Memory B cell (primary cell): Measurements from ENCODE around the gene ZSWIM6.
"Not testable (repeated sequence)": the region's sequence is repeated elsewhere in the genome, so short reads cannot be mapped to it uniquely, and the experiment has no call there.

Experiments used
- ATAC-seq: fragments of 150-1000 bp; cut with Tn5 transposase; 2 replicates; pipeline ENCODE4 v1.10.0; 2021; ENCODE audit warnings: low read depth, mild to moderate bottlenecking, moderate library complexity
- DNase-seq, 2 donors: peaks; one replicate each; pipeline ENCODE4 v3.0.0; 2022; ENCODE audit warnings: low spot score in 2 of 2
- H3K27ac Mint-ChIP-seq: one replicate; pipeline ENCODE4 v1.8.0; 2022; ENCODE audit warnings: mild to moderate bottlenecking, moderate library complexity, mixed read lengths
- H3K27me3 Mint-ChIP-seq: one replicate; pipeline ENCODE4 v1.8.0; 2022; ENCODE audit warnings: mixed read lengths
- H3K36me3 Mint-ChIP-seq: one replicate; pipeline ENCODE4 v1.8.0; 2022; ENCODE audit warnings: mild to moderate bottlenecking, mixed read lengths
- H3K4me1 Mint-ChIP-seq: one replicate; pipeline ENCODE4 v1.8.0; 2022; ENCODE audit warnings: mixed read lengths
- H3K4me3 Mint-ChIP-seq: one replicate; pipeline ENCODE4 v1.8.0; 2022; ENCODE audit warnings: mild to moderate bottlenecking, moderate library complexity, mixed read lengths
- H3K9me3 Mint-ChIP-seq: one replicate; pipeline ENCODE4 v1.8.0; 2022; ENCODE audit warnings: mixed read lengths

ZSWIM6 gene

DNA sequence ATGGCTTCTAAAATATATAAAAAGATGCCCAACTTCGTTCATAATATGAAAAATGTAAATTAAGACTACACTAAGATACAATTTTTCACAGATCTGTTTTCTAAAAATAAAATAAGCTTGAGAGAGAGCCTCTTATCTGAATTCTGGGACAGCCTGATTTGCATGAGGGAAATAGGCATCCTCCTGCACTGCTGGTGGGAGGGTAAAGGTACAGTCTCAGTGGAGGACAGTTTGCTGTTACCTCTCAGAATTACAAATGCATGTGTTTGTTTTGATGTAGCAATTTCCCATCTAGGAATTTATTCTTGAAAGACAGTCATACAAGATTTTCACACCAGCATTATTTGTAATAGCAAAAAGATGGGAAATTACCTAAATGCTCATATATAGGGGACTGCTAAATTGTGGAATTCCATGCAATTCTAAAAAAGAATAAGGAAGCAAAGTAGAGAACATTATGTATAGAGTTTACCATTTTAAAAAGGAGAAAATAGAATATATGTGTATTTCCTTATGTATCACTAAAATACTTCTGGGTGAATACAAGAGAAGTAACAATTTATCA is 75.7 kb downstream of the ZSWIM6 start:
- H3K4me1 Mint-ChIP-seq: peaks cover 17% of the 10 kb centered on the region
- H3K27ac Mint-ChIP-seq: peak overlapping the region; percentile 89
- no peak for DNase-seq

GRCh38 chr5:61408476-61409168 is 76.6 kb downstream of the ZSWIM6 start:
- peaks cover 17% of the 10 kb centered on the region for H3K4me1 Mint-ChIP-seq
- H3K27me3 Mint-ChIP-seq: no peaks in the 10 kb centered on the region
- H3K9me3 Mint-ChIP-seq: no peaks in the 10 kb centered on the region
- ATAC-seq: peak; percentile 98
- DNase-seq: peak; percentile 89 to 92
- peak overlapping the region; percentile 89 for H3K27ac Mint-ChIP-seq
- H3K36me3 Mint-ChIP-seq: no peaks in the 10 kb centered on the region
- H3K4me3 Mint-ChIP-seq: peak overlapping the region; percentile 85

More for the DNA sequence above, 75.7 kb downstream of the ZSWIM6 start:
- Mint-ChIP-seq H3K27me3 (no peaks in the 10 kb centered on the region), H3K36me3 (no peaks in the 10 kb centered on the region), H3K4me3 (peak overlapping the region; percentile 85), H3K9me3 (no peaks in the 10 kb centered on the region)
- ATAC-seq: no peak

- H3K9me3 Mint-ChIP-seq: no peaks in the 10 kb centered on the region
- ATAC-seq (no peak), DNase-seq (no peak)
- peaks cover 22% of the 10 kb centered on the region for H3K4me1 Mint-ChIP-seq
- no peaks in the 10 kb centered on the region for H3K36me3 Mint-ChIP-seq
- no peak overlapping the region for H3K27ac Mint-ChIP-seq
- no peak overlapping the region for H3K4me3 Mint-ChIP-seq
- H3K27me3 Mint-ChIP-seq: no peaks in the 10 kb centered on the region
These were observed 77.5 kb downstream of the ZSWIM6 start for GRCh38 chr5:61409568-61409967.

DNA sequence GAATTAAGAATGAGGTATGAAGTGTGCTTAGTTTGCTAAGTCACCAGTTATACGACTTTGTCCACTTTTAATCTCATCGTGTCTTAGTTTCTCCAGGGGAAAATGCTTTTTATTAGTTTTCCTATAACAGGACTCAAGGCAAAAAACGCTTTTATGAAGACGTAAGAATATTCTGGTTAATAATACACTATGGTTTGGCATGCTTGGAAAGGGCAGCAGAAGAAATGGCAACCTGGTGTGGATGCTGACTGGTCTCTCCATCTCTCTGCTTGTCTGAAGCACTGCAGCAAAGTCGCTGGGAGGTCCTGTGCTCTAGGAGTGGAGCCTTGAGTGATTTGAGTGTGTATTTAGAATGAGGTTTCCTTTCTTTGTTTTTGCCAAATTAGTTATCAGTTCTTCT is 78.8 kb downstream of the ZSWIM6 start:
- Mint-ChIP-seq H3K27ac (no peak overlapping the region), H3K9me3 (no peaks in the 10 kb centered on the region), H3K27me3 (no peaks in the 10 kb centered on the region), H3K4me1 (peaks cover 25% of the 10 kb centered on the region), H3K4me3 (no peak overlapping the region), H3K36me3 (no peaks in the 10 kb centered on the region)
- DNase-seq (no peak), ATAC-seq (no peak)

DNA sequence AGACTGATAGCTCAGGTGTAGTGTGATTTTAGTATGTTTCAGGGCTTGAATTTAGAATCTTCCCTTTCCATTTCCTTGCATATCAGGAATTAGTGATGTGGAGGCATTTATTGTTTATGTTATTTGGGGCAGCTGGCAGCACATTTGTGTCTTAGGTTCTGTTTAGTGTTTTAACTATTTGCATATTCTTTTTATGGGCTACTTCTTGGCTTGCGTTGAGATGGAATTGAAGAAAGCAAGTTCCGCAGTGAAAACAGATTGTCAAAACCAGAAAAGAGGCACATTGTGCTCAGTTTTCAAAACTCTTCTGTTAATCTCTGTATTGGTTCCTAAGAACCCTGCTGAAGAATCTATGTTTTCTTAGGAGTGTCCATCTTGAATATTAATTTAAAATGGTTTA is 80.3 kb downstream of the ZSWIM6 start:
- Mint-ChIP-seq H3K27me3 (no peaks in the 10 kb centered on the region), H3K36me3 (no peaks in the 10 kb centered on the region), H3K4me1 (peaks cover 34% of the 10 kb centered on the region), H3K4me3 (no peak overlapping the region), H3K9me3 (no peaks in the 10 kb centered on the region), H3K27ac (no peak overlapping the region)
- ATAC-seq: no peak
- no peak for DNase-seq

DNA sequence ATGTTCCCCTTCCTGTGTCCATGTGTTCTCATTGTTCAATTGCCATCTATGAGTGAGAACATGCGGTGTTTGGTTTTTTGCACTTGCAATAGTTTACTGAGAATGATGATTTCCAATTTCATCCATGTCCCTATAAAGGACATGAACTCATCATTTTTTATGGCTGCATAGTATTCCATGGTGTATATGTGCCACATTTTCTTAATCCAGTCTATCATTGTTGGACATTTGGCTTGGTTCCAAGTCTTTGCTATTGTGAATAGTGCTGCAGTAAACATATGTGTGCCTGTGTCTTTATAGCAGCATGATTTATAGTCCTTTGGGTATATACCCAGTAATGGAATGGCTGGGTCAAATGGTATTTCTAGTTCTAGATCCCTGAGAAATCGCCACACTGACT is 81.1 kb downstream of the ZSWIM6 start:
- H3K27me3 Mint-ChIP-seq, DNase-seq, ATAC-seq, H3K4me3 Mint-ChIP-seq, H3K9me3 Mint-ChIP-seq, H3K27ac Mint-ChIP-seq, H3K36me3 Mint-ChIP-seq: not testable (repeated sequence)
- peaks cover 34% of the 10 kb centered on the region for H3K4me1 Mint-ChIP-seq

GRCh38 chr5:61414806-61415205 is 82.7 kb downstream of the ZSWIM6 start:
- Mint-ChIP-seq H3K4me3 (no peak overlapping the region), H3K4me1 (peaks cover 29% of the 10 kb centered on the region), H3K9me3 (no peaks in the 10 kb centered on the region), H3K27me3 (no peaks in the 10 kb centered on the region), H3K27ac (no peak overlapping the region), H3K36me3 (no peaks in the 10 kb centered on the region)
- ATAC-seq (no peak), DNase-seq (no peak)

DNA sequence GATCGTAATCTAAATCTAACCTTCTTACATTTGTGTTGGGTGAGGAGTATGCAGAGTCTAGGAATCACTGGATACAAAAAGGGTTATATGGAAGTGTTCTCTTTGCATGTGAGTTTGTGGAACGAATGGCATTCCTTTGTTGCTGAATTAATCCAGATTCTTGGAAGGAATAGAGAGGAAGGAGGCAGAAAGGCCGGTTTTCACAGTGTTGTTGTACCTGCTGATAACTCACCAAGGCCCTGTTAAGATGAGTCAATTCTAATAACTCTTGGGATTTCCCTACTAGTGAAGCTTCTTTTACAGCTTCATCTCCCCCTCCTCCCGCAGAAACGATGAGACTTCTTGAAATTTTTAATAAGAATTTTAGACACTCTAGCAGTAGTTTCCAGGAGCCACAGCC is 84.0 kb downstream of the ZSWIM6 start:
- H3K4me3 Mint-ChIP-seq: no peak overlapping the region
- no peak for DNase-seq
- H3K9me3 Mint-ChIP-seq: no peaks in the 10 kb centered on the region
- no peak overlapping the region for H3K27ac Mint-ChIP-seq
- peaks cover under 1% of the 10 kb centered on the region for H3K36me3 Mint-ChIP-seq
- H3K4me1 Mint-ChIP-seq: peaks cover 29% of the 10 kb centered on the region
- no peaks in the 10 kb centered on the region for H3K27me3 Mint-ChIP-seq
- no peak for ATAC-seq

DNA sequence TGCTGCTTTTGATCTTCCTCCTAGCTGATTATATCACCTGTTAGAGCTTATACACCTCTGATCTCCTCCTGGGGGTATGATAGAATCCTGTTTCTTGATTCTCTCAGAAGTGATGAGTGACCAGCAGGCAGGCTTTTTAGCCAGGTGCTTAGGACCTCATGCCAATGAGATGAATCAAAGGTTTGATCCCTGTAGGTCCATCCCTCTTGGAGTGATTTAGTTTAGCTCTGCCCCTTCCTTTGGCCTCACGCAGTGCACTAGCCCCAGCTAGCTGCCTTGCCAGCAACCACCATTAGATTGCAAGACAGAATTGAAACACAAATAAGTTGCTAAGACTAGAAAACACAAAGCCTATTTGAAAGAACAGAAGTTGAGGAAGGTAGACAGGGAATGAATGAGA is 84.4 kb downstream of the ZSWIM6 start:
- no peak for ATAC-seq
- peaks cover 2% of the 10 kb centered on the region for H3K9me3 Mint-ChIP-seq

GRCh38 chr5:61417340-61417739 is 85.3 kb downstream of the ZSWIM6 start:
- ATAC-seq (no peak), DNase-seq (no peak)
- peaks cover 5% of the 10 kb centered on the region for H3K9me3 Mint-ChIP-seq
- peaks cover 8% of the 10 kb centered on the region for H3K36me3 Mint-ChIP-seq
- peak overlapping the region; percentile 72 for H3K27ac Mint-ChIP-seq
- no peak overlapping the region for H3K4me3 Mint-ChIP-seq
- no peaks in the 10 kb centered on the region for H3K27me3 Mint-ChIP-seq
- H3K4me1 Mint-ChIP-seq: peaks cover 26% of the 10 kb centered on the region

More for the DNA sequence above, 84.4 kb downstream of the ZSWIM6 start:
- Mint-ChIP-seq H3K4me1 (peaks cover 29% of the 10 kb centered on the region), H3K4me3 (no peak overlapping the region), H3K36me3 (peaks cover 3% of the 10 kb centered on the region), H3K27ac (no peak overlapping the region), H3K27me3 (no peaks in the 10 kb centered on the region)
- no peak for DNase-seq

DNA sequence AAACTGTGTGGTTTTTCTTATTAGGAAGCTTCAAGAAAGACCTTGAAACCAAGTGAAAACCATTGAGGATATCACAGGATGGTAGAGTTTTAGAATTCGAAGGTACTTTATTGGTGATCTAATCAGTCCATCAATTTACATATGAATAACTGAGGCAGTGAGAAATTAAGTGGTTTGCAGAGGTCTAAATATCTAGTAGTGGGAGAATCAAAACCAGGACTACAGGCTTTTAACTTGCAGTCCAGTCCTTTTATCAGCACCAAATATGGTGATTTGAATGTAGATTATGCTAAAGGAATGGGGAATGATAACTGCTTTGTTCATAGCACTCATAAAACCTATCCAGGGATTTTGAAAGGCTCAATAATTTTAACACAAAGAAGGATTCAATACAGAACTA is 85.8 kb downstream of the ZSWIM6 start:
- H3K36me3 Mint-ChIP-seq: peaks cover 9% of the 10 kb centered on the region
- H3K27ac Mint-ChIP-seq: peak overlapping the region; percentile 72
- peaks cover 28% of the 10 kb centered on the region for H3K4me1 Mint-ChIP-seq
- no peak for DNase-seq
- H3K9me3 Mint-ChIP-seq: peaks cover 5% of the 10 kb centered on the region
- no peak overlapping the region for H3K4me3 Mint-ChIP-seq
- ATAC-seq: no peak
- H3K27me3 Mint-ChIP-seq: no peaks in the 10 kb centered on the region

- ATAC-seq: no peak
- Mint-ChIP-seq H3K4me1 (peaks cover 29% of the 10 kb centered on the region), H3K27me3 (no peaks in the 10 kb centered on the region), H3K4me3 (no peak overlapping the region), H3K9me3 (peaks cover 5% of the 10 kb centered on the region), H3K27ac (no peak overlapping the region), H3K36me3 (peaks cover 12% of the 10 kb centered on the region)
- no peak for DNase-seq
These were observed 87.0 kb downstream of the ZSWIM6 start for GRCh38 chr5:61419106-61419505.

GRCh38 chr5:61420016-61420415 is 88.0 kb downstream of the ZSWIM6 start:
- H3K27ac Mint-ChIP-seq: no peak overlapping the region
- H3K27me3 Mint-ChIP-seq: no peaks in the 10 kb centered on the region
- H3K4me3 Mint-ChIP-seq: no peak overlapping the region
- peaks cover 5% of the 10 kb centered on the region for H3K9me3 Mint-ChIP-seq
- H3K4me1 Mint-ChIP-seq: peaks cover 28% of the 10 kb centered on the region
- H3K36me3 Mint-ChIP-seq: peaks cover 12% of the 10 kb centered on the region
- DNase-seq (no peak), ATAC-seq (no peak)

GRCh38 chr5:61421262-61421661 is 89.2 kb downstream of the ZSWIM6 start:
- H3K4me3 Mint-ChIP-seq, ATAC-seq, H3K27ac Mint-ChIP-seq, H3K27me3 Mint-ChIP-seq, H3K9me3 Mint-ChIP-seq, DNase-seq: not testable (repeated sequence)
- H3K4me1 Mint-ChIP-seq: peaks cover 26% of the 10 kb centered on the region
- peaks cover 12% of the 10 kb centered on the region for H3K36me3 Mint-ChIP-seq
